HG02943 (cell line): Measurements from ENCODE around the gene GLA.

Source experiments
- ATAC-seq: cut with Tn5 transposase; IDR thresholded peaks from one replicate; pipeline ENCODE4 v1.9.1; 2021; ENCODE audit warnings: mild to moderate bottlenecking, low read depth, moderate library complexity; ENCODE audit not compliant: unreplicated experiment

GLA gene

GRCh38 chrX:101407748-101408531 is at the start of gene GLA, which contains the start of gene HNRNPH2:
Gene GLA (minus strand): TSS chrX:101407925. CDS start chrX:101407903, 22 bp downstream.
Gene HNRNPH2 (plus strand): TSS chrX:101408222. CDS start chrX:101411989, 3,767 bp downstream.
- peak; percentile 96 for ATAC-seq

DNA sequence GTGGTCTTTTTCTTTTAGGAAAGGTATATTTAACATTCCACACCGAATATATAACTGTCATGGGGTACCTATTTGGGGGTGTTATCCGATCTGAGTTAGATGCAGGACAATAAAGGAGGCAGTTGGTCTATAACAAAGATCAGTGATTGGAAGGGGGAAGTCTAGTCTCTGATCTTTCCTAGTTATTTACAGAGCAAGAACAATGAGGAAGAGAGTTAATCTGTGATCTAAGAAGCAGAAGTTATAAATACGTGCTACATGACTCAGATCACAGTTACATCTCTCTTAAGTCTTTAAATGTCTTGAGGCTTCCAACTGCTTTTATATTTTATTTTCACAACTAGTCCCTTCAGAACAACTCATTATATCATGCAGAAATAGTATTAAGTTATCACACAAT is 44.3 kb upstream of the GLA start:
- no peak for ATAC-seq

DNA sequence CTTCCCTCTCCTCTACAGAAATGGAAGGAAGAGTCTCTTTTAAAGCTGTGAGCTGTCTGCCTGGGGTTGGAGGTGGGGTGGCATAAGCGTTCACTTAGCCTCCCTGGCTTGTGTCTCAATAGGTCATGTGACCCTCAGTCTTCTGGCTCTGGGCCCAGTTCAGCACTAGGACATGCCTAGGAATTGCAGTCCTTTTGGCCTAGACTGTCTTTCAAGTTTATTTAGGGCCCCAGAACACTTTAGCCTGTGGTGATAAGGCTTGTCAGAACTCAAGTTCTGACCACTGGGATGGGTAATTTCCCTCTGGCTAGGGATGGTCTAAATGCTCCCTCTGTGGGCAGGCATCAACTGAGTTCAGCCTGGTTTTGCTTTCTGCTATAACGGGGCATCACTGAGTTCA is 43.2 kb upstream of the GLA start:
- no peak for ATAC-seq

DNA sequence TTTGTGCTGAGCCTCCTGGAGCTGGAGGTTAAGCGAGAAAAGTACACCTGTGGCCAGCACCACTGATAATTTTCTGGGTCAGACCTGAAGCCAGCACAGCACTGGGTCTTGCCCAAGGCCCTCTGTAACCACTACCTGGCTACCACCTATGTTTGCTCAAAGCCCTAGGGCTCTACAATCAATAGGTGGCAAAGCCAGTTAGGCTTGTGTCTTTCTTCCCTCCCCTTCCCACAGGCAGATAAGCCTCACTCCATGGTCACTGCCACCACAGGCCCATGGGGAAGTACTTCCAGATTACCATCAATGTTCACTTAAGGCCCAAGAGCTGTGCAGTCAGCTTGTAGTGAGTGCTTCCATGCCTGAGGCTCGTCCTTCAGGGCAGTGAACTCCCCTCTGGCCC is 42.4 kb upstream of the GLA start:
- no peak for ATAC-seq

DNA sequence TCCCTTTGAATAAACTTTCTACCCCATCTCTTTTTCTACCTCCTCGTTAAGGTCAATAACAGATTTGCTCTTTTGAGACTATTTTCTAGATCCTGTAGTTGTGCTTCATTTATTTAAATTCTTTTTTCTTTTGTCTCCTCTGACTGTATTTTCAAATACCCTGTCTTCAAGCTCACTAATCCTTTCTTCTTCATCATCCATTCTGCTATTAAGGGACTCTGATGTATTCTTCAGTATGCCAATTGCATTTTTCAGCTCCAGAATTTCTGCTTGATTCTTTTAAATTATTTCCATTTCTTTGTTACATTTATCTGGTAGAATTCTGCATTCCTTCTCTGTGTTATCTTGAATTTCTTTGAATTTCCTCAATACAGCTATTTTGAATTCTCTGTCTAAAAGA is 41.6 kb upstream of the GLA start:
- ATAC-seq = no peak

DNA sequence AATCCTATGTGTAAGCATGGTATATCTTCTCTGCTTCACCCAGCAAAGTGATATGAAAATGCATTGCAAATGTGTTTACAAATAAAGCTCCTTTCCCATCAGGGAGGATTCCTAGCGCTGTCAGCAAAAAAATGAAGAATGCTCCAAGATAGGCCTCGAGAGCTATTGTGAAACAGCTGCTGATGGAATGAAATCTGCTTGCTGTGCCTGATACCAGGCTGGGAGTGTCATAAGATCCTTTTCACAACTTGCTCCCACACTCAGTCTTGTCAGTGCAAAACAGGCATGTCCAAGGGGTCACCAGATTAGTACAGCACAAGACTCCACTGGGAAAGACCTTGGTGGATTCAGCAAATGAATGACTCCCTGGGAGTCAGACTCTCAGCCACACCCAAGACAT is 34.4 kb upstream of the GLA start:
- ATAC-seq = no peak

GRCh38 chrX:101430457-101431078 is 22.8 kb upstream of the GLA start:
- ATAC-seq = peak; percentile 75

DNA sequence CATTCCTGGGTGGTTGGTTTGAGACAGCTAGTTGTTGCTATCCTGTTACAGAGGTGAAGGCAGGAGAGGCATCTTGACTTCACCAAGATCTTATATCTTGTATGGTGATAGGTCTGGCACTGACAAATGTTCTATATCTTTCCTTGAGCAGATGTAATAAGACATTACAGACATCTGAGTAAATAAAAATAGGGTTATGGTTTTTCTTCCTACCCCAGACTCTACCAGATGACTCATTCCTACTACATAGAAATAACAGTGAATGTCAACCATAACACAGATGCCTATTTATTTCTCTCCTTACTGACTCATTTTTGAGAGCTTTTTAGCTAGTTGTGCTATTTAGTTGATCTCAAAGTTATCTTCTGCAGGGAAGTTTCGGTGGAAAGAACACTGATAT is 22.2 kb upstream of the GLA start:
- ATAC-seq = peak; percentile 35

GRCh38 chrX:101427954-101428353 is 20.2 kb upstream of the GLA start:
- ATAC-seq = no peak

DNA sequence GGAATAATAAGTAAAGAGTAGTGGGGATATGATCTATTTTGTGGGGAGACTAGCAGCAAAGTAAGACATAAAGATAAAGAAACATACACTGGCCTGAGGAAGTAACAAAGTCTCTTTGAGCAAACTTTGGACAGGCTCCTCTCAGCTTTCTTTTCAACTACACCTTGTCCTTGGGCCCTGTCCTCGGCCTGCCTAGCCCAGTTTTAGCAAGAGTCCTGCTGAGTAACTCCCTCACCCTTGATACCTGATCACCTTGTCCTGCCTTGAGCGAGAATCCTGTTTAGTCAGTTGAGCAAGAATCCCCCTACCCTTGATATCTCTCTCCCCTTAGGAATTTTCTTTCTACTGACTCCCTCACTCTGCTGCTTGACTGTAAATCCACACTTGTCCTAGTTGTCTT is 11.8 kb upstream of the GLA start:
- ATAC-seq = no peak

- no peak for ATAC-seq
Observed at GRCh38 chrX:101417981-101418841, 10.5 kb upstream of the GLA start.

DNA sequence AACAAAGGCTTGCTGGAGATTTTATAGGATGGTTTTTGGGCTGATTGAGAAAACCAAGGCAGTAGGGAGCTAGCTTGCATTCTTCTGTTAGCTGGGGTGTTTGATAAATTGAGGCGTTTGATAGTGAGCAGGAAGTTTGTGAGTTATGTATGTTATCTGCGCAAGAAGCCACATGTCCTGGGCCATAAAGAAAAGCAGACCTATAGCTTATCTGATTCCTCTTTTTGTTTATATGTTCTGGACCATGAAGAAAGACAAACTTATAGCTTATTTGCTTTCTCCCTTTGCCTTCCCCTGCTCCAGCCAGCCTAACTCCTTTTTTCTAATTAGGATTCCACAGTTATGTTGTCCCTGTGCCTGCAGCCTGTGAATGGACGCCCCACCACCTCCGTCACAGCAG is 9.5 kb upstream of the GLA start:
- ATAC-seq = no peak

- no peak for ATAC-seq
Observed at GRCh38 chrX:101416691-101417090, 9.0 kb upstream of the GLA start.

GRCh38 chrX:101415180-101416145 is 7.7 kb upstream of the GLA start:
- ATAC-seq = peak; percentile 72

DNA sequence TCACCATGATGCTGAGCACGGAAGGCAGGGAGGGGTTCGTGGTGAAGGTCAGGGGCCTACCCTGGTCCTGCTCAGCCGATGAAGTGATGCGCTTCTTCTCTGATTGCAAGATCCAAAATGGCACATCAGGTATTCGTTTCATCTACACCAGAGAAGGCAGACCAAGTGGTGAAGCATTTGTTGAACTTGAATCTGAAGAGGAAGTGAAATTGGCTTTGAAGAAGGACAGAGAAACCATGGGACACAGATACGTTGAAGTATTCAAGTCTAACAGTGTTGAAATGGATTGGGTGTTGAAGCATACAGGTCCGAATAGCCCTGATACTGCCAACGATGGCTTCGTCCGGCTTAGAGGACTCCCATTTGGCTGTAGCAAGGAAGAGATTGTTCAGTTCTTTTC is 4.3 kb upstream of the GLA start:
- no peak for ATAC-seq

DNA sequence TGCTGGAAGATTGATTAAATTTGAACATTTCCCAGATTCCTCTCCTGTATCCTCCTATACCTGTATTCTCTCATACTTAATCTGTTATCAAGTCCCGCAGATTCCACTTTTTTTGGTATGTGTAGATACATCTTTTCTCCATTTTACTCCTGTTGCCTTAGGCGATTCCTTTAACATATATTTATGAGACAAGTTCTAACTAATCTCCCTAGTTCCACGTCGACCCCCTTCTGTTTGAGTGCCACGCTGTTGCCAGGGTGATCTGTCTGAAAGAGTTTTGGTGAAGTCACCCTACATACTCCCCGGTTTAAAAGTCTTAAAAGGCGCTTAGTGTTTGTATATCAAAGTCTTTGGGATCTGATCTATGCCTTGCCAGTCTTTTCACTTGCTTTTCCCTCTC is 2.7 kb upstream of the GLA start:
- ATAC-seq = no peak

GRCh38 chrX:101409043-101409442 is 1.3 kb upstream of the GLA start:
- ATAC-seq = no peak

DNA sequence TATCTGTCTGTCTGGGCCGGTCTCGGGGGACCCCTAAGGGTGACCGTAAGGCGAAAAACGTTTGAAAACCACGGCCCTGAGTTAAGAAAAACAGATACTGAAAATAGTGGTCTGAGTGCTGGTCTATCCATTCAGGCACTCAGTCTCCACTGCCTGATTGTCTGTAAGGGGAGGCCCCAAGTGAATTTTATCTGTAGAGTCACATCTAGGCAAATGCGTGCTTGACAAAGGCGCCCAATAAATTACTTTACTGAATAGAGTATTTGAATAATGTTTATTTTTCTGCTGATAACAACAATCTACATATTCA is 762 bp upstream of the GLA start:
- ATAC-seq = no peak

- ATAC-seq = no peak
Observed at GRCh38 chrX:101407167-101407747, 468 bp downstream of the GLA start.

DNA sequence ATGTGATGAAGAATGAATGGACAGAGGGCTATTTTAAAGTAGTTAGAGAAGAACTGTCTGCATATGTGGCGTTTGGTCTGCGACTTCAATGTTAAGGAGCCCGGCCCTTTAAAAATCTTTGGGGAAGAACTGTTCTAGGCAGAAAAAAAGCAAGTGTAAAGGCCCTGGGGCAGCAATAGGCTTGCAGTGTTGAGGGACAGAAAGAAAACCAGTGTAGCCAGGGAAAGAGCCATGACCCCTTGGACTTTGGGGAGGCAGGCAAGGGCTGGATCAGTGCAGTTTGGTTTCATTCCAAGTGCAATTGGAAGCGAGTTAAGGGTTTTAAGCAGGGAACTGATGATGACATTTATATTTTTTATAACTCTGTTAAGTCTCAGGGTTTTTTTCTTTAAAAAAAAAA is 7.9 kb downstream of the GLA start:
- ATAC-seq = no peak
